Memory B cell (primary cell): ENCODE data around the gene MAD1L1.

Source experiments
- ATAC-seq: fragments of 150-1000 bp; cut with Tn5 transposase; 2 replicates; pipeline ENCODE4 v1.10.0; 2021; ENCODE audit warnings: low read depth, mild to moderate bottlenecking, moderate library complexity
- DNase-seq, 2 donors: peaks; one replicate each; pipeline ENCODE4 v3.0.0; 2022; ENCODE audit warnings: low spot score in 2 of 2
- H3K27ac Mint-ChIP-seq: one replicate; pipeline ENCODE4 v1.8.0; 2022; ENCODE audit warnings: mild to moderate bottlenecking, moderate library complexity, mixed read lengths
- H3K27me3 Mint-ChIP-seq: one replicate; pipeline ENCODE4 v1.8.0; 2022; ENCODE audit warnings: mixed read lengths
- H3K36me3 Mint-ChIP-seq: one replicate; pipeline ENCODE4 v1.8.0; 2022; ENCODE audit warnings: mild to moderate bottlenecking, mixed read lengths
- H3K4me1 Mint-ChIP-seq: one replicate; pipeline ENCODE4 v1.8.0; 2022; ENCODE audit warnings: mixed read lengths
- H3K4me3 Mint-ChIP-seq: one replicate; pipeline ENCODE4 v1.8.0; 2022; ENCODE audit warnings: mild to moderate bottlenecking, moderate library complexity, mixed read lengths
- H3K9me3 Mint-ChIP-seq: one replicate; pipeline ENCODE4 v1.8.0; 2022; ENCODE audit warnings: mixed read lengths

The MAD1L1 gene

GRCh38 chr7:1800902-1801301 is 431.8 kb downstream of the MAD1L1 start:
- Mint-ChIP-seq H3K27me3 (peaks cover 6% of the 10 kb centered on the region), H3K36me3 (peaks cover 2% of the 10 kb centered on the region), H3K9me3 (peaks cover 3% of the 10 kb centered on the region), H3K4me3 (no peak overlapping the region), H3K27ac (no peak overlapping the region), H3K4me1 (no peaks in the 10 kb centered on the region)
- ATAC-seq (no peak), DNase-seq (no peak)

- H3K4me1 Mint-ChIP-seq, result no peaks in the 10 kb centered on the region
- no peak for DNase-seq
These were observed 434.6 kb downstream of the MAD1L1 start for GRCh38 chr7:1798191-1798590.

GRCh38 chr7:1794888-1795542 is 437.7 kb downstream of the MAD1L1 start:
- Mint-ChIP-seq H3K27ac (no peak overlapping the region), H3K27me3 (peaks cover 20% of the 10 kb centered on the region), H3K4me3 (no peak overlapping the region), H3K36me3 (peaks cover 11% of the 10 kb centered on the region), H3K9me3 (peaks cover 17% of the 10 kb centered on the region), H3K4me1 (no peaks in the 10 kb centered on the region)
- no peak for ATAC-seq
- DNase-seq, result no peak

More at GRCh38 chr7:1798191-1798590, 434.6 kb downstream of the MAD1L1 start:
- H3K36me3 Mint-ChIP-seq, result peaks cover 9% of the 10 kb centered on the region
- H3K9me3 Mint-ChIP-seq, result peaks cover 18% of the 10 kb centered on the region
- no peak overlapping the region for H3K4me3 Mint-ChIP-seq
- peaks cover 16% of the 10 kb centered on the region for H3K27me3 Mint-ChIP-seq
- no peak for ATAC-seq
- no peak overlapping the region for H3K27ac Mint-ChIP-seq

GRCh38 chr7:1787681-1788235 is 445.0 kb downstream of the MAD1L1 start:
- ATAC-seq, result no peak
- Mint-ChIP-seq H3K27ac (no peak overlapping the region), H3K27me3 (peaks cover 19% of the 10 kb centered on the region), H3K4me3 (no peak overlapping the region), H3K9me3 (peaks cover 10% of the 10 kb centered on the region), H3K4me1 (no peaks in the 10 kb centered on the region), H3K36me3 (peaks cover 6% of the 10 kb centered on the region)
- DNase-seq, result no peak

- Mint-ChIP-seq H3K27ac (no peak overlapping the region), H3K9me3 (peaks cover 10% of the 10 kb centered on the region), H3K27me3 (peaks cover 17% of the 10 kb centered on the region), H3K4me3 (no peak overlapping the region), H3K4me1 (no peaks in the 10 kb centered on the region), H3K36me3 (peaks cover 4% of the 10 kb centered on the region)
- no peak for ATAC-seq
- DNase-seq, result no peak
These were observed 445.5 kb downstream of the MAD1L1 start for GRCh38 chr7:1787241-1787640.

GRCh38 chr7:1785839-1786238 is 446.9 kb downstream of the MAD1L1 start:
- H3K9me3 Mint-ChIP-seq, result peaks cover 10% of the 10 kb centered on the region
- no peak overlapping the region for H3K27ac Mint-ChIP-seq
- ATAC-seq (no peak), DNase-seq (no peak)
- H3K4me1 Mint-ChIP-seq, result no peaks in the 10 kb centered on the region
- H3K36me3 Mint-ChIP-seq, result peaks cover 4% of the 10 kb centered on the region
- no peak overlapping the region for H3K4me3 Mint-ChIP-seq
- peaks cover 19% of the 10 kb centered on the region for H3K27me3 Mint-ChIP-seq

GRCh38 chr7:1781369-1781768 is 451.4 kb downstream of the MAD1L1 start:
- Mint-ChIP-seq H3K4me1 (no peaks in the 10 kb centered on the region), H3K27ac (no peak overlapping the region), H3K4me3 (no peak overlapping the region), H3K9me3 (peaks cover 9% of the 10 kb centered on the region), H3K27me3 (peaks cover 10% of the 10 kb centered on the region), H3K36me3 (peaks cover 4% of the 10 kb centered on the region)
- no peak for DNase-seq
- no peak for ATAC-seq

GRCh38 chr7:1779445-1779844 is 453.3 kb downstream of the MAD1L1 start:
- peaks cover 2% of the 10 kb centered on the region for H3K9me3 Mint-ChIP-seq
- H3K27me3 Mint-ChIP-seq, result peaks cover 1% of the 10 kb centered on the region
- H3K36me3 Mint-ChIP-seq, result peaks cover 3% of the 10 kb centered on the region
- DNase-seq (no peak), ATAC-seq (no peak)
- H3K4me1 Mint-ChIP-seq, result no peaks in the 10 kb centered on the region
- H3K4me3 Mint-ChIP-seq, result no peak overlapping the region
- no peak overlapping the region for H3K27ac Mint-ChIP-seq

GRCh38 chr7:1777122-1777521 is 455.6 kb downstream of the MAD1L1 start:
- H3K36me3 Mint-ChIP-seq, result peaks cover 3% of the 10 kb centered on the region
- DNase-seq (no peak), ATAC-seq (no peak)
- peaks cover 12% of the 10 kb centered on the region for H3K9me3 Mint-ChIP-seq
- no peak overlapping the region for H3K4me3 Mint-ChIP-seq
- peaks cover 1% of the 10 kb centered on the region for H3K27me3 Mint-ChIP-seq
- H3K4me1 Mint-ChIP-seq, result no peaks in the 10 kb centered on the region
- H3K27ac Mint-ChIP-seq, result no peak overlapping the region

- no peaks in the 10 kb centered on the region for H3K4me1 Mint-ChIP-seq
- H3K27me3 Mint-ChIP-seq, result peaks cover 1% of the 10 kb centered on the region
- no peak overlapping the region for H3K4me3 Mint-ChIP-seq
- DNase-seq, result no peak
- H3K27ac Mint-ChIP-seq, result no peak overlapping the region
- no peak for ATAC-seq
- peaks cover 4% of the 10 kb centered on the region for H3K36me3 Mint-ChIP-seq
- H3K9me3 Mint-ChIP-seq, result peaks cover 12% of the 10 kb centered on the region
These were observed 457.4 kb downstream of the MAD1L1 start for GRCh38 chr7:1775389-1775788.

GRCh38 chr7:1770331-1770730 is 462.4 kb downstream of the MAD1L1 start:
- ATAC-seq, result no peak
- peaks cover 10% of the 10 kb centered on the region for H3K9me3 Mint-ChIP-seq
- H3K27ac Mint-ChIP-seq, result no peak overlapping the region
- no peaks in the 10 kb centered on the region for H3K4me1 Mint-ChIP-seq
- no peak for DNase-seq
- H3K27me3 Mint-ChIP-seq, result peaks cover 4% of the 10 kb centered on the region
- peaks cover 3% of the 10 kb centered on the region for H3K36me3 Mint-ChIP-seq
- no peak overlapping the region for H3K4me3 Mint-ChIP-seq

GRCh38 chr7:1769286-1770200 is 463.2 kb downstream of the MAD1L1 start:
- peaks cover 10% of the 10 kb centered on the region for H3K9me3 Mint-ChIP-seq

GRCh38 chr7:1768832-1769231 is 463.9 kb downstream of the MAD1L1 start:
- Mint-ChIP-seq H3K4me3 (no peak overlapping the region), H3K4me1 (no peaks in the 10 kb centered on the region), H3K36me3 (peaks cover 1% of the 10 kb centered on the region), H3K9me3 (peaks cover 7% of the 10 kb centered on the region), H3K27ac (no peak overlapping the region), H3K27me3 (peaks cover 4% of the 10 kb centered on the region)
- DNase-seq (no peak), ATAC-seq (no peak)

More at GRCh38 chr7:1769286-1770200, 463.2 kb downstream of the MAD1L1 start:
- H3K36me3 Mint-ChIP-seq, result peaks cover 1% of the 10 kb centered on the region
- no peak overlapping the region for H3K27ac Mint-ChIP-seq
- DNase-seq, result no peak
- ATAC-seq, result no peak
- peaks cover 4% of the 10 kb centered on the region for H3K27me3 Mint-ChIP-seq
- H3K4me3 Mint-ChIP-seq, result no peak overlapping the region
- no peaks in the 10 kb centered on the region for H3K4me1 Mint-ChIP-seq

GRCh38 chr7:1767524-1767923 is 465.2 kb downstream of the MAD1L1 start:
- Mint-ChIP-seq H3K4me1 (no peaks in the 10 kb centered on the region), H3K36me3 (peaks cover 1% of the 10 kb centered on the region), H3K27ac (no peak overlapping the region), H3K27me3 (peaks cover 4% of the 10 kb centered on the region), H3K9me3 (no peaks in the 10 kb centered on the region), H3K4me3 (no peak overlapping the region)
- ATAC-seq (no peak), DNase-seq (no peak)
